Trophoblast cell (in vitro differentiated cells and primary cell): ENCODE data around the gene PEPD.
"Not testable (repeated sequence)": the region's sequence is repeated elsewhere in the genome, so short reads cannot be mapped to it uniquely, and the experiment has no call there.

ENCODE experiments used
- DNase-seq, 2 donors: peaks; one replicate each; pipeline ENCODE4 v3.0.0-alpha.2; 2016
- H2AFZ ChIP-seq: 2 replicates; pipeline ENCODE4 v1.6.1; 2013; ENCODE audit warnings: low read length, moderate library complexity, mild to moderate bottlenecking; ENCODE audit not compliant: insufficient read depth, poor library complexity
- H2AK5ac ChIP-seq: 2 replicates; pipeline ENCODE4 v1.6.1; 2013; ENCODE audit warnings: mild to moderate bottlenecking, low read length
- H2BK120ac ChIP-seq: 2 replicates; pipeline ENCODE4 v1.6.1; 2013; ENCODE audit warnings: low read length, mild to moderate bottlenecking, moderate library complexity; ENCODE audit not compliant: insufficient read depth, poor library complexity
- H2BK12ac ChIP-seq: 2 replicates; pipeline ENCODE4 v1.6.1; 2013; ENCODE audit warnings: mild to moderate bottlenecking, low read length, moderate library complexity
- H2BK5ac ChIP-seq: 2 replicates; pipeline ENCODE4 v1.6.1; 2013; ENCODE audit warnings: low read length, low read depth, moderate library complexity, mild to moderate bottlenecking; ENCODE audit not compliant: poor library complexity
- H3K14ac ChIP-seq: 2 replicates; pipeline ENCODE4 v1.6.1; 2013; ENCODE audit warnings: mild to moderate bottlenecking, low read length
- H3K18ac ChIP-seq: 2 replicates; pipeline ENCODE4 v1.6.1; 2013; ENCODE audit warnings: mild to moderate bottlenecking, low read length
- H3K23ac ChIP-seq: 2 replicates; pipeline ENCODE4 v1.6.1; 2013; ENCODE audit warnings: low read length
- H3K27ac ChIP-seq: 2 replicates; pipeline ENCODE4 v1.5.1; 2013; ENCODE audit warnings: low read depth, mild to moderate bottlenecking, inconsistent platforms, low read length, moderate library complexity
- H3K27me3 ChIP-seq: 2 replicates; pipeline ENCODE4 v1.6.1; 2013; ENCODE audit warnings: inconsistent platforms, mild to moderate bottlenecking, low read length, moderate library complexity; ENCODE audit not compliant: insufficient read depth
- H3K36me3 ChIP-seq, 2 experiments: 1 replicate in 1 of 2; 2 replicates in 1 of 2; pipeline ENCODE4 v1.6.1; 2013; ENCODE audit warnings: low read length in 2 of 2, mild to moderate bottlenecking in 2 of 2, moderate library complexity in 1 of 2; ENCODE audit not compliant: insufficient read depth in 2 of 2, control insufficient read depth in 1 of 2
- H3K4ac ChIP-seq: 2 replicates; pipeline ENCODE4 v1.6.1; 2013; ENCODE audit warnings: low read depth, mild to moderate bottlenecking, low read length, moderate library complexity
- H3K4me1 ChIP-seq, 2 experiments: 1 replicate in 1 of 2; 2 replicates in 1 of 2; pipeline ENCODE4 v1.6.1; 2013; ENCODE audit warnings: low read length in 2 of 2, mild to moderate bottlenecking in 2 of 2, moderate library complexity in 1 of 2; ENCODE audit not compliant: insufficient read depth in 2 of 2, control insufficient read depth in 1 of 2
- H3K4me2 ChIP-seq: 2 replicates; pipeline ENCODE4 v1.6.1; 2013; ENCODE audit warnings: inconsistent platforms, mild to moderate bottlenecking, low read length, moderate library complexity
- H3K4me3 ChIP-seq: 2 replicates; pipeline ENCODE4 v1.5.1; 2013; ENCODE audit warnings: mild to moderate bottlenecking, low read depth, low read length, inconsistent platforms
- H3K79me1 ChIP-seq: one replicate; pipeline ENCODE4 v1.6.1; 2013; ENCODE audit warnings: low read length
- H3K79me2 ChIP-seq: 2 replicates; pipeline ENCODE4 v1.6.1; 2013; ENCODE audit warnings: low read length, mild to moderate bottlenecking; ENCODE audit not compliant: control insufficient read depth, insufficient read depth, poor library complexity
- H3K9ac ChIP-seq: 2 replicates; pipeline ENCODE4 v1.6.1; 2013; ENCODE audit warnings: mild to moderate bottlenecking, low read length
- H3K9me3 ChIP-seq: 2 replicates; pipeline ENCODE4 v1.6.1; 2013; ENCODE audit warnings: low read depth, mild to moderate bottlenecking, control low read depth, inconsistent platforms, low read length; ENCODE audit not compliant: insufficient read depth
- H4K12ac ChIP-seq: 2 replicates; pipeline ENCODE4 v1.6.1; 2013; ENCODE audit warnings: low read depth, mild to moderate bottlenecking, low read length, moderate library complexity
- H4K8ac ChIP-seq: 2 replicates; pipeline ENCODE4 v1.6.1; 2013; ENCODE audit warnings: low read depth, mild to moderate bottlenecking, low read length, moderate library complexity
- H4K91ac ChIP-seq: one replicate; pipeline ENCODE4 v1.6.1; 2013; ENCODE audit warnings: low read depth, mild to moderate bottlenecking, low read length, moderate library complexity
- WGBS: extraction: QIAGEN DNeasy Blood & Tissue Kit; methylation state at CpG from one replicate; pipeline ENCODE4 v1.1.7; 2013; ENCODE audit warnings: missing lambda C conversion rate; ENCODE audit not compliant: insufficient read length, insufficient coverage; ENCODE audit errors: extremely low coverage; 5-methylcytosine and 5-hydroxymethylcytosine counted together

PEPD gene

DNA sequence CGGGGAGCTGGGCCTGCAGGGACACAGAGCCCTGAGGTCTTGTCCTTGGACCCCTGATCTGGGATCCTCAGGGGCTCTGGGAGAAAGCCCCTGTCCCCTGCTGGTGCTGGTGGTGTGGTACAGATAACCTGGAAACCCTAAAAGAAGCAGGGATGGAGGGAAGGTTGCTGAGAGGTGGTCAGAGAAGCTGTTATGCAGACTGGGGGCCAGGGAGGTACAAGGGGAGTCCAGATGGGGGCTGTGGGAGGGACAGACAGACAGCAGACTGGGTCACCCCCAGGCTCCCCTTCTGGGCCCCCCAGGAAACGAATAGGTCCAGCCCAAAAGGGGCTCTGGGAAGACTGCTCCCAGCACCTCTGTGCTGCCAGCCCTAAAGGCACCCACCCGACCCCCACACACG is 34.7 kb upstream of the PEPD start:
- Histone ChIP-seq H4K8ac (no peak overlapping the region), H3K4ac (no peak overlapping the region), H3K4me2 (no peak overlapping the region), H3K18ac (no peak overlapping the region), H3K9ac (no peak overlapping the region), H2BK5ac (no peak overlapping the region), H3K79me2 (no peaks in the 10 kb centered on the region), H4K12ac (no peak overlapping the region), H3K27ac (no peak overlapping the region), H4K91ac (no peak overlapping the region), H3K23ac (no peak overlapping the region), H3K14ac (no peak overlapping the region), H2BK120ac (no peak overlapping the region), H2BK12ac (no peak overlapping the region), H3K9me3 (peaks cover 4% of the 10 kb centered on the region), H2AK5ac (no peak overlapping the region), H3K4me3 (no peak overlapping the region), H3K27me3 (no peaks in the 10 kb centered on the region), H3K79me1 (no peaks in the 10 kb centered on the region), H2AFZ (no peak overlapping the region), H3K4me1 (peaks cover 3 to 7% of the 10 kb centered on the region in 2 experiments), H3K36me3 (no peaks in the 10 kb centered on the region)
- DNase-seq = no peak
- no CpG with 5 or more reads among the region's 4 CpGs for WGBS

DNA sequence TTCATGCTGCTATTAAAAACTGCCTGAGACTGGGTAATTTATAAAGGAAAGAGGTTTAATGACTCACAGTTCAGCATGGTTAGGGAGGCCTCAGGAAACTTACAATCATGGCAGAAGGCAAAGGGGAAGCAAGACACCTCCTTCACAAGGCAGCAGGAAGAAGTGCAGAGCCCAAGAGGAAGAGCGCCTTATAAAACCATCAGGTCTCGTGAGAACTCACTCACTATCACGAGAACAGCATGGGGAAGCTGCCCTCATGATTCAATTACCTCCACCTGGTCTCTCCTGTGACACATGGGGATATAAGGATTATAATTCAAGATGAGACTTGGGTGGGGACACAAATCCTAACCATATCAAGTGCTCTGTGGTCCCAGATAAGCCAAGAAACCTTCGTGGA is 34.1 kb upstream of the PEPD start:
- H3K18ac ChIP-seq, H3K4me3 ChIP-seq, H3K79me2 ChIP-seq, H2BK12ac ChIP-seq, H3K9me3 ChIP-seq, H3K23ac ChIP-seq, H3K4me2 ChIP-seq, H2BK5ac ChIP-seq, H3K14ac ChIP-seq, H3K27me3 ChIP-seq, H2AK5ac ChIP-seq, H3K36me3 ChIP-seq, H2AFZ ChIP-seq, H3K79me1 ChIP-seq, H3K4ac ChIP-seq, H3K27ac ChIP-seq, H4K8ac ChIP-seq, DNase-seq, H3K9ac ChIP-seq, H4K12ac ChIP-seq, H4K91ac ChIP-seq, H3K4me1 ChIP-seq, H2BK120ac ChIP-seq: not testable (repeated sequence)
- no CpG with 5 or more reads among the region's 4 CpGs for WGBS

DNA sequence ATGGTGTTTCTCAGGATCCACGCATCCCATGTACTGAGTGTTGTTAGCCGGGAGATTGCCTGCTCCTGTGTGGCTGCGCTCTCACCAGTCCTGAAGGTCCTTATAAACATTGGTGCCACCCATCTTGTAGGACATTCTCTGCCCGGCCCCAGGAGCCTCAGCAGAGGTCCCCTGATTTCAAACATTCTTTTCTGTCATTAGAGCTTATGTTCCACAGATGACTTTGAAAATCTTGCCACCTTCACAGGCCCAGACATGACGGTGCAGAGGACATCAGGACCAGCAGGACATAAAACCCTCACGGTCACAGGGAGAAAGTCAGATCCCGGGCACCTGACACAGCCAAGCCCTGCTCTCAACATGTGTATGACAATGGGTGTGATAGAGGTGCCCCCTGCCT is 33.2 kb upstream of the PEPD start:
- DNase-seq = no peak
- no peak overlapping the region for H2BK120ac ChIP-seq
- no peak overlapping the region for H3K14ac ChIP-seq
- no peak overlapping the region for H3K4me3 ChIP-seq
- H2AFZ ChIP-seq = no peak overlapping the region
- no peaks in the 10 kb centered on the region for H3K27me3 ChIP-seq
- no peaks in the 10 kb centered on the region for H3K36me3 ChIP-seq
- H2BK5ac ChIP-seq = no peak overlapping the region
- no peak overlapping the region for H3K23ac ChIP-seq
- no peak overlapping the region for H3K4me2 ChIP-seq
- no peak overlapping the region for H3K18ac ChIP-seq
- H2BK12ac ChIP-seq = no peak overlapping the region
- H4K91ac ChIP-seq = no peak overlapping the region
- WGBS = no CpG with 5 or more reads among the region's 7 CpGs
- no peak overlapping the region for H4K12ac ChIP-seq
- H2AK5ac ChIP-seq = no peak overlapping the region
- no peak overlapping the region for H3K9ac ChIP-seq
- H3K4me1 ChIP-seq = peaks cover 3 to 5% of the 10 kb centered on the region in 2 experiments
- H3K4ac ChIP-seq = no peak overlapping the region
- H3K9me3 ChIP-seq = peaks cover 4% of the 10 kb centered on the region
- H3K27ac ChIP-seq = no peak overlapping the region
- H3K79me2 ChIP-seq = no peaks in the 10 kb centered on the region
- H3K79me1 ChIP-seq = no peaks in the 10 kb centered on the region
- no peak overlapping the region for H4K8ac ChIP-seq

DNA sequence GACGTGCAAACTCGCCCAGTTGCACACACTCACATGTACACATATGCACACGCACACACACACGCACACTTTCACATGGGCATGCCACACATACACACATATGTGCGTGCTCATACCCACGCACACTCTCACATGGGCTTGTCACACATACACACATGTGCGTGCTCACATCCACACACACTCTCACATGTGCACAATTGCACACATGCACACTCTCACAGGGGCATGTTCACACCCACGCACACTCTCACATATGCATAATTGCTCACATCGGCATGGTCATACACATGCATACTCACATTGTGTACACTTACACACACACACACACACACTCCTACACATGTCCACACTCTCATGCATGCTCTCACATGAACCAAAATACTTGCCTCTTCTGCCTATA is 32.8 kb upstream of the PEPD start:
- Histone ChIP-seq H3K4me2 (no peak overlapping the region), H3K23ac (no peak overlapping the region), H3K4ac (no peak overlapping the region), H3K27ac (no peak overlapping the region), H3K36me3 (no peaks in the 10 kb centered on the region), H3K9ac (no peak overlapping the region), H2BK12ac (no peak overlapping the region), H3K4me3 (peak overlapping the region; percentile 19), H4K12ac (no peak overlapping the region), H2BK5ac (no peak overlapping the region), H3K4me1 (peaks cover 3 to 5% of the 10 kb centered on the region in 2 experiments), H3K27me3 (no peaks in the 10 kb centered on the region), H2BK120ac (no peak overlapping the region), H3K79me2 (no peaks in the 10 kb centered on the region), H3K79me1 (no peaks in the 10 kb centered on the region), H4K8ac (no peak overlapping the region), H2AFZ (no peak overlapping the region), H3K9me3 (peaks cover 4% of the 10 kb centered on the region), H3K14ac (no peak overlapping the region), H3K18ac (no peak overlapping the region), H4K91ac (no peak overlapping the region), H2AK5ac (no peak overlapping the region)
- DNase-seq = no peak
- no CpG with 5 or more reads among the region's 9 CpGs for WGBS
